ENCODE data around the gene MSS51. TPM values are rescaled to one million over a fixed set of nuclear protein-coding genes. Genes with fewer than 3 reads are reported as not detected.
"Not testable (repeated sequence)": the region's sequence is repeated elsewhere in the genome, so short reads cannot be mapped to it uniquely, and the experiment has no call there.

MSS51 gene
- total RNA-seq, 2 experiments from 2014 or later = 1.6 to 1.9 TPM

DNA sequence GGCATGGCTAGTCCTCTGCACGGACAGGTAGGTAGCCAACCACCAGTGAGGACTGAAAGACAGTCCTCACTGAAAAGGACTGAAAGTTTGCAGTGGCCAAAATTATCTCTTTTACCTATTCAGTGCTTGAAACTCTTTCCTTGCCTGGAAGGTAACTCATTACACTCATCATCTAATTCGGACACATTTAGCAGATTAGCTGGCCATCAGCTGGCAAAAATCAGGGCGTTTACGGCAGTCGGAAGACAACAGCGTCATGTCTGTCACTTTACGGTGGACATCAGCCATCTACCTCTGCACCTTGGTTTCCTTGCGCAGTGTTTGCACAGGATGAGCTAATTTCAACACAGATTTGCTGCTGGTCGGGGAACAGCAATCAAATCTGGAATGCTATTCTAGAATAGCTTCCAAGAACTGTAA lies 20.2 kb downstream of the MSS51 start:
- Mint-ChIP-seq H3K4me1 (ENCODE audit: low read depth) (peaks cover 57% of the 10 kb centered on the region), H3K27ac (peak overlapping the region; percentile 93), H3K27me3 (ENCODE audit: low read depth) (peaks cover 5% of the 10 kb centered on the region), H3K9me3 (no peaks in the 10 kb centered on the region), H3K4me3 (peak overlapping the region; percentile 95), H3K36me3 (ENCODE audit: low read depth) (peaks cover 9% of the 10 kb centered on the region)
- CTCF ChIA-PET = no interaction called here
- peak; percentile 62 for DNase-seq
- intact Hi-C loops (cut with micrococcal nuclease) = loop anchor here (1.0 to 5.0 kb wide), 9 partner anchors 68 to 1414 kb away; partner anchors contain the start of genes ECD, FAM149B1, KAT6B and MICU1

DNA sequence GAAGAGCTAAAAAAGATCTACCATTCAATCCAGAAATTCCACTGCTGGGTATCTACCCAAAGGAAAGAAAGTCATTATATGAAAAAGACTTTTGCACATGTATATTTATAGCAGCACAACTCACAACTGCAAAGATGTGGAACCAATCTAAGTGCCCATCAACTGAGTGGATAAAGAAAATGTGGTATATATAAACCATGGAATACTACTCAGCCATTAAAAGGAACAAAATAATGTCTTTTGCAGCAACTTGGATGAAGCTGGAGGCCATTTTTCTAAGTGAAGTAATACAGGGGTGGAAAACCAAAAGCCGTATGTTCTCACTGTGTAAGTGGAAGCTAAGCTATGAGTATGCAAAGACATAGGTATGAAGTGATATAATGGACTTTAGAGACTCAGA lies 22.5 kb downstream of the MSS51 start:
- Mint-ChIP-seq H3K9me3 (no peaks in the 10 kb centered on the region), H3K4me1 (ENCODE audit: low read depth) (peaks cover 75% of the 10 kb centered on the region), H3K27ac (no peak overlapping the region), H3K4me3 (no peak overlapping the region), H3K27me3 (ENCODE audit: low read depth) (peaks cover 5% of the 10 kb centered on the region), H3K36me3 (ENCODE audit: low read depth) (peaks cover 16% of the 10 kb centered on the region)
- intact Hi-C loops (cut with micrococcal nuclease) = loop anchor here (5.0 kb wide), 6 partner anchors 181 to 1416 kb away; partner anchors contain the start of genes KAT6B, MICU1, SEC24C and USP54
- CTCF ChIA-PET = interaction anchor here (1.3 kb wide), 1 partner anchor 13 kb away, joined by 5 read pairs; no protein-coding TSS in a partner anchor
- no peak for DNase-seq

DNA sequence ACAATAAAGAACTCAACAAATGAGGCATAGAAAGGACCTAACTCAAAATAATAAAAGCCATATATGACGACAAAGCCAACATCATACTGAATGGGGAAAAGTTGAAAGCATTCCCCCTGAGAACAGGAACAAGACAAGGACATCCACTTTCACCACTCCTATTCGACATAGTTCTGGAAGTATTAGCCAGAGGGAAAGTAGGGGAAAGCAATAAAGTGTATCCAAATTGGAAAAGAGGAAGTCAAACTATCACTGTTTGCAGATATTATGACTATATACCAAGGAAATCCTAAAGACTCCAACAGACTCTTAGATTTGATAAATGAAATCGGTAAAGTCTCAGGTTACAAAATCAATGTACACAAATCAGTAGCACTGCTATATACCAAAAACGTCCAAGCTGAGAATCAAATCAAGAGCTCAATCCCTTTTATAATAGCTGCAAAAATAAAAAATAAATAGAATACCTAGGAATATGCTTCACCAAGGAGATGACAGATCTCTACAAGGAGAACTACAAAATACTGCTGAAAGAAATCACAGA lies 24.3 kb downstream of the MSS51 start:
- intact Hi-C loops (cut with micrococcal nuclease) = no loop called here
- H3K27ac Mint-ChIP-seq = no peak overlapping the region
- no peak overlapping the region for H3K4me3 Mint-ChIP-seq
- peaks cover 76% of the 10 kb centered on the region for H3K4me1 Mint-ChIP-seq (ENCODE audit: low read depth)
- no peak for DNase-seq
- no peaks in the 10 kb centered on the region for H3K9me3 Mint-ChIP-seq
- CTCF ChIA-PET = interaction anchor here (0.8 kb wide), 1 partner anchor 11 kb away, joined by 8 read pairs; no protein-coding TSS in a partner anchor
- peaks cover 17% of the 10 kb centered on the region for H3K36me3 Mint-ChIP-seq (ENCODE audit: low read depth)
- no peaks in the 10 kb centered on the region for H3K27me3 Mint-ChIP-seq (ENCODE audit: low read depth)

DNA sequence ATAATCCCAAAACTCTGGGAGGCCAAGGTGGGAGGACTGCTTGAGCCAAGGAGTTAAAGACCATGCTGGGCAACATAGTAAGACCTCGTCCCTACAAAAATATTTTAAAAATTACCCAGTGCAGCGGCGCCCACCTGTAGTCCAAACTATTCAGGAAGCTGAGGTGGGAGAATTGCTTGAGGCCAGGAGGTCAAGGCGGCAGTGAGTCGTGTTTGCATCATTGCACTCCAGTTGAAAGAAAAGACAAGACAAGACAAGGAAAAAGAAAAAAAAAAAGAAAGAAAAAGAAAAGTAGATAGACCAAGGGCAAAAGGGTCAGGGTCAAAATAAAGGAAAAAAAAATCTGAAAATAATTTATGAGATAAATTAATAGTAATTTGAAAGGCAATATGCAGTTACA lies 25.3 kb downstream of the MSS51 start:
- no peak overlapping the region for H3K4me3 Mint-ChIP-seq
- H3K9me3 Mint-ChIP-seq = no peaks in the 10 kb centered on the region
- intact Hi-C loops (cut with micrococcal nuclease) = no loop called here
- H3K27me3 Mint-ChIP-seq (ENCODE audit: low read depth) = no peaks in the 10 kb centered on the region
- CTCF ChIA-PET = interaction anchor here (0.8 kb wide), 1 partner anchor 10 kb away, joined by 8 read pairs; no protein-coding TSS in a partner anchor
- no peak overlapping the region for H3K27ac Mint-ChIP-seq
- H3K36me3 Mint-ChIP-seq (ENCODE audit: low read depth) = peaks cover 15% of the 10 kb centered on the region
- no peak for DNase-seq
- H3K4me1 Mint-ChIP-seq (ENCODE audit: low read depth) = peaks cover 75% of the 10 kb centered on the region

DNA sequence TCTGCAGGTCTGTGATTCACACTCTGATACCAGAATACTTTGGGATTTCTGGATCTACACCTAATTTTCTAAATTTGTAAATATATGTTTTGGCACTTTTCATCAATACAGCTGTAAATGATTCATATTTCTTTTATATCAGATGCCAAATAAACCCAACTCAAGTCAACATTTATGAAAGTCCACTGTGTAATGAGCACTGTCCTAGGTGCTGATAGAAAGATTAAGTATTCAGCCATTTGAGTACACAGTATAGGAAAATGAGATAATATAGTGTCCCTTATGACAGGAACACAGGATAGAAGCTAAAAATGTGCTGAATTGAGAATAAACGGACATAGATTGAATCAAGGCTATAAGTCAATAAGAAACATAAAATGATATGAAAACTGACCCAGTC lies 25.9 kb downstream of the MSS51 start:
- Mint-ChIP-seq H3K4me3 (no peak overlapping the region), H3K9me3 (no peaks in the 10 kb centered on the region), H3K4me1 (ENCODE audit: low read depth) (peaks cover 73% of the 10 kb centered on the region), H3K27ac (no peak overlapping the region), H3K36me3 (ENCODE audit: low read depth) (peaks cover 16% of the 10 kb centered on the region), H3K27me3 (ENCODE audit: low read depth) (no peaks in the 10 kb centered on the region)
- no peak for DNase-seq
- CTCF ChIA-PET = no interaction called here
- intact Hi-C loops (cut with micrococcal nuclease) = no loop called here

DNA sequence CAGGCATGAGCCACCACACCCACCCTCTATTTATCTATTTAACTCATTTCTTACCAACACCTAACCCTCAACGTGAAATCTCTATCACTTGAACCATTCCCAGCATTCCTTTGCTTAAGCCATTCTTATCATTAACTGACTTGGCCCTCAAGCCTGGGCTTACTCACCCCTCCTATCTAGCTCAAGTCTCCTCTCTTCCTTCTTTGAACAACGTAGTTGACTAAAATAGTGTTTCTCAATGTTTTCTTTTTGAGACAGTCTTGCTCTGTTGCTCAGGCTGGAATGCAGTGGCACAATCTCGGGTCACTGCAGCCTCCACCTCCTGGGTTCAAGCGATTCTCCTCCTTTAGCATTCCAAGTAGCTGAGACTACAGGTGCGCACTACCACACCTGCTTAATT lies 26.5 kb downstream of the MSS51 start:
- intact Hi-C loops (cut with micrococcal nuclease) = no loop called here
- CTCF ChIA-PET = interaction anchor here (0.5 kb wide), 1 partner anchor 13 kb away, joined by 4 read pairs; no protein-coding TSS in a partner anchor
- no peaks in the 10 kb centered on the region for H3K27me3 Mint-ChIP-seq (ENCODE audit: low read depth)
- H3K27ac Mint-ChIP-seq = no peak overlapping the region
- H3K36me3 Mint-ChIP-seq (ENCODE audit: low read depth) = peaks cover 16% of the 10 kb centered on the region
- H3K9me3 Mint-ChIP-seq = no peaks in the 10 kb centered on the region
- DNase-seq = no peak
- peaks cover 67% of the 10 kb centered on the region for H3K4me1 Mint-ChIP-seq (ENCODE audit: low read depth)
- H3K4me3 Mint-ChIP-seq = no peak overlapping the region

DNA sequence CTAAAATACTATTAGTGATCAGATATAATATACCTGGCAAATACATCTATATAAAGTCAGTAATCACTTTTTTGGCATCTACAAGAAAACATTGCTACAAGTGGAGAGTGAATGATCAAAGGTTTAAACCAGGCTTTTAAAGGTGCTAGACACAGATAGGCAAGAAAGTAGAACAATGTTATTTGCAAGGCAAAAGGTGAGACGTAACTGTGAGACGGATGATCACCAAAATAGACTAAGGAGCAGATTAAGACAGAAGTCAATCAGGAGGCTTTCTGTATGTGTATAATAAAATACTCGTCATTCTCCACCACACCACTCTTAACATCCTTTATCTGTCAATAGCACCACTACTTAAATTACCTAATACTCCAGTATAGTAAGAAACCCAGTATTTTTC lies 27.8 kb downstream of the MSS51 start:
- no peak overlapping the region for H3K4me3 Mint-ChIP-seq
- peaks cover 54% of the 10 kb centered on the region for H3K4me1 Mint-ChIP-seq (ENCODE audit: low read depth)
- no peaks in the 10 kb centered on the region for H3K9me3 Mint-ChIP-seq
- H3K27me3 Mint-ChIP-seq (ENCODE audit: low read depth) = no peaks in the 10 kb centered on the region
- peaks cover 14% of the 10 kb centered on the region for H3K36me3 Mint-ChIP-seq (ENCODE audit: low read depth)
- CTCF ChIA-PET = no interaction called here
- intact Hi-C loops (cut with micrococcal nuclease) = no loop called here
- no peak overlapping the region for H3K27ac Mint-ChIP-seq
- no peak for DNase-seq

DNA sequence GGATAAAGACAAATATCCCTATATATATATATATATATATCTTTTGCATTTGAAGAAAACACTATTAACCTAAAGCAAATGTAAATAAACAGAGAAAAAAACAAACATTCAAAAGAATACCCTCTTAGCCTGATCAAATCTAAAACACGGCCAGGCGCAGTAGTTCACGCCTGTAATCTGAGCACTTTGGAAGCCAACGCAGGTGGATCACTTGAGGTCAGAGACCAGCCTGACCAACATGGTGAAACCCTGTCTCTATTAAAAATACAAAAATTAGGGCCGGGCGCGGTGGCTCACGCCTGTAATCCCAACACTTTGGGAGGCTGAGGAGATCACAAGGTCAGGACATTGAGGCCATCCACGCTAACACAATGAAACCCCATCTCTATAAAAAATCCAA lies 28.7 kb downstream of the MSS51 start:
- no peak overlapping the region for H3K27ac Mint-ChIP-seq
- H3K36me3 Mint-ChIP-seq (ENCODE audit: low read depth) = peaks cover 11% of the 10 kb centered on the region
- H3K27me3 Mint-ChIP-seq (ENCODE audit: low read depth) = no peaks in the 10 kb centered on the region
- intact Hi-C loops (cut with micrococcal nuclease) = no loop called here
- CTCF ChIA-PET = interaction anchor here (0.7 kb wide), 1 partner anchor 70 kb away, joined by 3 read pairs; no protein-coding TSS in a partner anchor
- no peaks in the 10 kb centered on the region for H3K9me3 Mint-ChIP-seq
- no peak for DNase-seq
- H3K4me3 Mint-ChIP-seq = no peak overlapping the region
- H3K4me1 Mint-ChIP-seq (ENCODE audit: low read depth) = peaks cover 46% of the 10 kb centered on the region

DNA sequence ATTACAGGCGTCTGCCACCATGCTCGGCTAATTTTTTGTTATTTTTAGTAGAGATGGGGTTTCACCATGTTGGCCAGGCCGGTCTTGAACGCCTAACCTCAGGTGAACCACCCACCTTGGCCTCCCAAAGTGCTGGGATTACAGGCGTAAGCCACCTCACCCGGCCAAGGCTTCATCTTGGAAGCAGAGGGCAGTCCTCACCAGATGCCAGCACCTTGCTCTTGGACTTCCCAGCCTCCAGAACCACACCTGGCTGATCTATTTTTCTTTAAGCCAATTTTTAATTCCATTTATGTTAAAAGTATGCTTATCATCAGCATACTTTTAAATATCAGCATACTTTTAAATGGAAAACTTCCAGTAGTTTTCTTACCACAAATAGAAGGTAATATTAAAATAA lies 31.7 kb downstream of the MSS51 start:
- no peaks in the 10 kb centered on the region for H3K9me3 Mint-ChIP-seq
- no peak overlapping the region for H3K4me3 Mint-ChIP-seq
- CTCF ChIA-PET = interaction anchor here (0.6 to 0.9 kb wide), 2 partner anchors 23 to 244 kb away, joined by 3 to 4 read pairs; no protein-coding TSS in a partner anchor
- peaks cover 18% of the 10 kb centered on the region for H3K36me3 Mint-ChIP-seq (ENCODE audit: low read depth)
- DNase-seq = no peak
- peaks cover 21% of the 10 kb centered on the region for H3K4me1 Mint-ChIP-seq (ENCODE audit: low read depth)
- intact Hi-C loops (cut with micrococcal nuclease) = no loop called here
- no peak overlapping the region for H3K27ac Mint-ChIP-seq
- H3K27me3 Mint-ChIP-seq (ENCODE audit: low read depth) = no peaks in the 10 kb centered on the region

DNA sequence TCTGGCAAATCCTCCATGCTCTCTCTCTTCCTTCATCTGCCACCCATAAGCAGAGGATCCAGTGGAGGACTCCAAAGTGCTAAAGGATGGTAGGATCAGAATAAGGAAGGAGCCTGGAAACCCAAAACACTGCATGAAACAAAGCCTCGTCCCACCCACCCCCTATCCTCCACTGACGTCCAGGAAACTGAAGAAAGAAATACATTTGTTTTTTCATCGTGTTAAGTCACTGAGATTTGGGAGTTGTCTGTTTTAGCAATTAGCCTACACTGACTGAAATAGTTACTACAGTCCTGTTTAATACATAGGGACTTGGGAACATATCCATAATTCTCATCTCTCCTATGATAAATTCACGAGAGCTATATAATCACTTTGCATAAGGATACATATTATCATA lies 34.3 kb downstream of the MSS51 start:
- H3K36me3 Mint-ChIP-seq (ENCODE audit: low read depth) = peaks cover 34% of the 10 kb centered on the region
- no peaks in the 10 kb centered on the region for H3K9me3 Mint-ChIP-seq
- no peak for DNase-seq
- CTCF ChIA-PET = no interaction called here
- intact Hi-C loops (cut with micrococcal nuclease) = no loop called here
- no peak overlapping the region for H3K27ac Mint-ChIP-seq
- H3K4me3 Mint-ChIP-seq = no peak overlapping the region
- H3K4me1 Mint-ChIP-seq (ENCODE audit: low read depth) = peaks cover 5% of the 10 kb centered on the region
- H3K27me3 Mint-ChIP-seq (ENCODE audit: low read depth) = no peaks in the 10 kb centered on the region

DNA sequence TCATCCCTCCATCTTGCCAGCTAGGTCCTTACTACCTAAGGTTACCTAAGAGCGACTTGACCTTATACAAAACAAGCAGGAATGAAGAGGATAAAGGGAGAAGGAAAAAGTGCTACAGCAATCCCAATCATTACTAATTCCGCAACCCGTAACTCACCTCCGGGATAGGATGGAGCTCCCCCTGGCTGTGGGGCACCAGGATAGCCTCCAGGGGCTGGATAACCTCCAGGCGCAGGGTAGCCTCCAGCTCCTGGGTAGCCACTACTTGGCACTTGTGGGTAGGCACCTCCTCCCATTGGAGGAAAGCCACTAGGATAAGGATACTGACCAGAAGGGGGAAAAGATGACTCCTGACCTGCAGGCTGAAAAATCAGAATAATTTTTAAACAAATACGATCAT lies 35.3 kb downstream of the MSS51 start:
- Mint-ChIP-seq H3K27me3 (ENCODE audit: low read depth) (no peaks in the 10 kb centered on the region), H3K4me3 (no peak overlapping the region), H3K27ac (no peak overlapping the region), H3K4me1 (ENCODE audit: low read depth) (peaks cover 4% of the 10 kb centered on the region), H3K9me3 (no peaks in the 10 kb centered on the region), H3K36me3 (ENCODE audit: low read depth) (peaks cover 40% of the 10 kb centered on the region)
- intact Hi-C loops (cut with micrococcal nuclease) = no loop called here
- DNase-seq = no peak
- CTCF ChIA-PET = interaction anchor here (0.8 to 1.3 kb wide), 3 partner anchors 11 to 49 kb away, joined by 3 to 8 read pairs (median 5); no protein-coding TSS in a partner anchor

DNA sequence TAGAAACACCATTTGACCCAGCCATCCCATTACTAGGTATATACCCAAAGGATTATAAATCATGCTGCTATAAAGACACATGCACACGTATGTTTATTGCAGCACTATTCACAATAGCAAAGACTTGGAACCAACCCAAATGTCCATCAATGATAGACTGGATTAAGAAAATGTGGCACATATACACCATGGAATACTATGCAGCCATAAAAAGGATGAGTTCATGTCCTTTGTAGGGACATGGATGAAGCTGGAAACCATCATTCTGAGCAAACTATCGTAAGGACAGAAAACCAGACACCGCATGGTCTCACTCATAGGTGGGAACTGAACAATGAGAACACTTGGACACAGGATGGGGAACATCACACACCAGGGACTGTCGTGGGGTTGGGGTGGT lies 39.0 kb downstream of the MSS51 start:
- intact Hi-C loops (cut with micrococcal nuclease); H3K27me3 Mint-ChIP-seq (ENCODE audit: low read depth); H3K4me3 Mint-ChIP-seq; DNase-seq; H3K9me3 Mint-ChIP-seq; H3K4me1 Mint-ChIP-seq (ENCODE audit: low read depth); CTCF ChIA-PET; H3K27ac Mint-ChIP-seq: not testable (repeated sequence)
- peaks cover 49% of the 10 kb centered on the region for H3K36me3 Mint-ChIP-seq (ENCODE audit: low read depth)

DNA sequence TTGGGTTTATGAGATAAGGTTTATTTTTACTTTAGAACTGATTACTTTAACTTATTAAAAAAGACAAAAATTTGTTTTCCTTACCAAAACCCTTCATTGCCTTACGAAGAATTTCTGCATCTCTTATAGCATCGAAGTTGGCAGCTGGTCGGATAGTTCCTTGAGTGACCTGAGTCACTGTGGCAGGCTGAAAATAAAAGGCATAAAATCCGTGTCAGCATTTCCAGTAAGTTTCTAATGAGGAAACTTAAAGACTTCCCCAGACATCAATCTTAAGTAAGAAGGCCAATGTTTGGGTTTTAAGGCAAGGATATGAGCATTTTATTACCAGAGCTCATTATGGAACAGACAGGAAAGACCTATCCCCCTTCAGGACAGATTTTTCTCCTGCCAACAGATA lies 45.1 kb downstream of the MSS51 start:
- H3K27me3 Mint-ChIP-seq (ENCODE audit: low read depth) = no peaks in the 10 kb centered on the region
- no peaks in the 10 kb centered on the region for H3K4me1 Mint-ChIP-seq (ENCODE audit: low read depth)
- no peak overlapping the region for H3K27ac Mint-ChIP-seq
- no peaks in the 10 kb centered on the region for H3K9me3 Mint-ChIP-seq
- H3K4me3 Mint-ChIP-seq = no peak overlapping the region
- no peak for DNase-seq
- intact Hi-C loops (cut with micrococcal nuclease) = no loop called here
- CTCF ChIA-PET = no interaction called here
- peaks cover 37% of the 10 kb centered on the region for H3K36me3 Mint-ChIP-seq (ENCODE audit: low read depth)
